ENCODE data around the gene MTUS2.

Gene MTUS2

GRCh38 chr13:28859717-28860116 is 39.6 kb downstream of the MTUS2 start:
- no peak for DNase-seq

DNA sequence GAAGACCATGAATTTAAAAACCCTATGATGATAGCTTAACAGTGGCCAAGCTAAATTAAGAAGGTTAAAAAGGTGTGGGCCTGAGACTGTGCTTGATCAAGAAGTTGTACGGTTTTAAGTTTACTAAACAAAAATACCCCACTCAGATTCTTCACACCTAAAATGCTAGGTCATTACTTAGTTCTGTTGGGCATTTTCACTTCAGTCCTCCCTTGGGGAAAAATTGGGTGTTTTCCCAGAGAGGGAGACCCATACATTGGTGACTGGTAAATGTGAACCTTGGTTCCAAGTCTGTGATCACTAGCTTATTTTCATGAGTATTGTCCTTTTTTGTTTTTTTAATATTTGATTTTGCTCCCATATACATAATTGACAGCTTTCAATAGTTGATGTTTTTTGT is 44.4 kb downstream of the MTUS2 start:
- DNase-seq: no peak

GRCh38 chr13:28865149-28865744 is 45.1 kb downstream of the MTUS2 start:
- no peak for DNase-seq

GRCh38 chr13:28865951-28866350 is 45.8 kb downstream of the MTUS2 start:
- no peak for DNase-seq

DNA sequence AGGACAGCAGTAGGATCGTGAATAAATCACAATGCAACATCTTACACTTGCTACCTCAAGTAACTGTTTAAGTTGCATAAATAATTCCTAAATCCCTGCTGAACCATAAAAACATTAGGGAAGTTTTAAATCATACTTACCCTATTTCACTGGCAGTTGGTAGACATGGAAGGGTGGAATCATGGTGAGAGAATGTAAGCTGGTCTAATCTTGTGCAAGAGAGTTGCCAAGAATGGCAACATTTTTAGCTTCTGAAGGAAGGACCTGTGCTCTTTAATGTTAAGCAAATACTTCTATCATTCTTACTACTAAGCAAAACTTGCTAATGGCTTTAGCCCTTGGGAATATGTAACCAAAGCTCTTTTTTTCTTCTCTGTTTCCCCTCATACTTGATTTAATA is 46.8 kb downstream of the MTUS2 start:
- no peak for DNase-seq

DNA sequence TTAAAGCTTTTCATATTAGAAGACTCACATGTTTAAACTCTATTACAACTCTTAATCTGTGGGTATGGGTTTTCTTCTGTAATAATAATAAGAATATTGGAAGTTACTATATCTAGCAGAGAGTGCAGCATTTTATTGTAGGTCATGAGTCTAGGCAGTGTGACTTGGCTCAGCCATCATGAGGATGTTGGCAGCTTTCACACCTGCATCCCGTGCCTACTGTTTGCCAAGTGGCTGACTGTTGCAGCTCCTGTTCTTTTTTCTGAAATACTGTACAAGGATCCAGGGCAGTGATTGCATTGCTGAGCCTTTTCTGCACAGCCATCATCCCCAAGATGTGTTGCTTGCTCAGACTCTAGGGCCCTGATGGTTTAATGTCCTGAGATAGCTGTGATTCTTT is 47.4 kb downstream of the MTUS2 start:
- DNase-seq: no peak

DNA sequence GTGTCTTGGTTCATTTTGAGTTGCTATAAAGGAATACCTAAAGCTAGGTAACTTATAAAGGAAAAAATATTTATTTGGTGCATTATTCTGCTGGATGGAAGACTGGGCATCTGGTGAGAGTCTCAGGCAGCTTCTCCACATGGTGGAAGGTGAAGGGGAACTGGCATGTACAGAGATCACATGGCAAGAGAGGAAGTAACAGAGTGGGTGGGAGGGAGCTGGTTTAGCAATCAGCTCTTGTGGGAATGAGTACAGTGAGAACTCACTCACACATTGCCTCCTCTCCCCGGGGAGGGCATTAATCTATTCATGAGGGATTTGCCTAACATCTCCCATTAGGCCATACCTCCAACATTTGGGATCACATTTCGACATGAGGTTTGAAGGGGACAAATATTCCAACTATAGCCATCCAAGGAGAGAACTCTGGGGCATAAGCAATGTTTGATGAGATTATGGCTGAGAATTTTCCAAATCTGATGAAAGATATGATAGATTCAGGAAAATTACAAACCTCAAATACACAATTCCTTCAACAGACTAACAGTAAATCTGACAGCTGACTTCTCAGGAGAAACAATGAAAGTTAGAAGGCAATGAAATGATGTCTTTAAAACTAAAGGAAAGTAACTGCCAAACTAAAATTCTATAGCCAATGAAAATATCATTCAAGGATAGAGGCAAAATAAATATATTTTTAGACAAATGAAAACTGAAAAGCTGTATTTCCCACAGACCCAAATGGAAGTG is 52.5 kb downstream of the MTUS2 start:
- no peak for DNase-seq

GRCh38 chr13:28875846-28876615 is 55.9 kb downstream of the MTUS2 start:
- no peak for DNase-seq

- DNase-seq: no peak
Observed at GRCh38 chr13:28877408-28877807, 57.3 kb downstream of the MTUS2 start.

GRCh38 chr13:28885181-28885580 is 65.0 kb downstream of the MTUS2 start:
- DNase-seq: no peak

DNA sequence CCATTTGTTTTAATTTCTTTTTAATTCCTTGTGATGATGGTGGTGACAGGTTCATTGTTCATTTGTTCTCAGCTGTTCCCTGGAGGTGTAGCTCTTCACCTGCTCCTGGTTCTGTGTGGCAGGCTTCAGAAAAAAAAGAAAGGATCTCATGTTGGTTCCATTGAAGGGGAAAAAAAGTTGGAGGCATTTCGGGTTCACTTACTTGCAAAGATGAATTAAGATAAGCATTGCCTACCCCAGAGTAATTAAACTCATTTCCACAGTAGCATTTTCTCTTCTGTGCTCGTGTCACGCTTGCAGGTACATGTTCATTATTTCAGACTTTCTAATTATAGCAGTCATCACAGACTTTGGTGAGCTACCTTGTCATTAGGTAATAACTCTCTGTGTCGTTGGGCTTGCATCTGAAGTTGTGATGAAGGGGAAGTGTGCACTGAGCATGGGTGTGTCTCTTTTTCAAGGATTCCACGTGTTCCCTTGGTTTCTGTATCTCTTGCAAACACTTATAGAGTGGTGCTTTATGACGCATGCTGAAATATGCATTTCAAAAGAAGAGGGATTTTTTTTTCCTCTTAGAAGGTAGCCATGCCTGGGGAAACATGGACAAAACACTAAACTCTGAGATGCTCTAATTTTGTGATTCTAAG is 69.1 kb downstream of the MTUS2 start:
- no peak for DNase-seq

- DNase-seq: no peak
Observed at GRCh38 chr13:28890712-28891111, 70.6 kb downstream of the MTUS2 start.

- DNase-seq: no peak
Observed at GRCh38 chr13:28918030-28918429, 97.9 kb downstream of the MTUS2 start.

- no peak for DNase-seq
Observed at GRCh38 chr13:28922341-28922740, 102.2 kb downstream of the MTUS2 start.

DNA sequence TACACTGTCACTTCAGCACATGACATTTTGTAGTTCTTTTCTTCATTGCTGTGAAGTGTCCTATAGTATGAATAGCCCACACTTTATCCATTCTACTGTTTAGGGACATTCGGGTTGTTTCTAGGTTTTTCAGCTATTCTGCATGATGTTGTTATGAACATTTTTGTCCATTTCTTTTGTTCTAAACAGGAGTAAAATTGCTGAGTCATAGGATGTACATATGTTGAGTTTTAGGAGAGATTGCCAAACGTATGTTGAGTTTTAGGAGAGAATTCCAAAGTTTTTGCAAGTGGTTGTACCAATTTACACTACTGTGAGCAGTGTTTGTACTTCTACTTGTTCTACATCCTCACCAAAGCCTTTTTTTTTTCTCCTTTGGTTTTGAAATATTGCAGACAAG is 115.0 kb downstream of the MTUS2 start:
- no peak for DNase-seq

GRCh38 chr13:28942906-28943305 is 122.8 kb downstream of the MTUS2 start:
- DNase-seq: no peak

DNA sequence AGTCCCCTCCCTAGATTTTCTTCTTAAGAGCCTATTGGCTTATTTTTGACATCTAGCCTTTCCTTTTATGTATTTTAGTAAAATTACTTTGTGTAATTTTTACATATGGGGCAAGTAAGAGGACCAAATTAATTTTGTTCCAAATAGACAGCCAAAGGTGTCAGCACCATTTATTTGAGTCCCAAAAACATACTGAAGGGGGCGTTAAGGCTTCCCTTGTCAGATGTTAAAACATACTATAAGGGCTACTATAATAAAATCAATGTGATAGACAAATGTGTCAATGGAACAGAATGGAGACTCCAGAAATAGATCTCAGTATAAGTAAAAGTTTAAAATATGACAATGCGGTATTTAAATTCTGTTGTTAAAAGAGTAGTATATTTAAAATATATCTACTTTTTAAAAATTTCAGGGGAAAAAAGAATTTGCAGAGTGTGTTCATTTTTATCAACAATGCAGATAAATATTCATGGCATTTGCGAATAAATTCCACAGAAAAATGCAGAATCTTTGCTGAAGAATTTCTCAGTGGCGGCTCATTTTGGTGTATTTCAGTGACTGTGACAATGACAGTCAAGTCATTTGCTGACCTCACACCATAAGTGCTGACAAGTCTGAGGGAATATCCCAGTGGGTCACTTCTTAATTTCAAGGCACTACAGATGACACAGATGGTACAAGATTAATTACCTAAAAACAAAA is 133.7 kb downstream of the MTUS2 start:
- no peak for DNase-seq

DNA sequence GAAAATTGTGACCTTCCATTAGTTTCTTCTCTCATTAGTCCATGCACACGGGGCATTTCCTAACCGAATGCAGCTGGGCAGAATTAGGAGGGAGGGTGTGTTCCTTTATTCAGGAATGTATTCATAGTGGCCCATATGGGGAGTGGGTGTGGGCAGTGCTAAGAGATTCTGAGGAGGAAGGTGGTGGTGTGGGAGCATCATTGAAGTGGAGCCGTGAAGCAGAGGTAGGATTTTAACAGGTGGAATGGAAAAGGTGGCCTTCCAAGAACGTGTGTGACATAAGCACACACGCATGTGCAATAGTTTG is 134.2 kb downstream of the MTUS2 start:
- DNase-seq: no peak

DNA sequence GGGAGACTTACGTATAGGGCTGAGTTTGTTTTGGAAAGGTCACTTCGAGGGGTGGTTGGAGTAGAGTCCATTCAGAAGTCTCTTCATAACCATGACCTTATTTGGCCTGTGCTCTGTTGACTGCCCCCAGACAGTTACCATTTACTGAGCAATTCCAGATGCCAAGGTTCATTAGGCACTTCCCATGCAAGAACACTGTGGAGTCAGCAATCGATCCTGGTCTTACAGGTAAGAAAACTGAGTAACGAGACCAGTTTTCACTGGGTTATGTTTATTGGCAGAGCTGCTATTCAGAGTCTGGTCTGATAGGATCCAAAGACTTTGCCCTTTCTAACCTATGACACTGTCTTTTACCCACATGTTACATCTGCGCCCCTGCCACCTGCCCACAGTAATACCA is 134.7 kb downstream of the MTUS2 start:
- no peak for DNase-seq

GRCh38 chr13:28955264-28955966 is 135.3 kb downstream of the MTUS2 start:
- DNase-seq: no peak

DNA sequence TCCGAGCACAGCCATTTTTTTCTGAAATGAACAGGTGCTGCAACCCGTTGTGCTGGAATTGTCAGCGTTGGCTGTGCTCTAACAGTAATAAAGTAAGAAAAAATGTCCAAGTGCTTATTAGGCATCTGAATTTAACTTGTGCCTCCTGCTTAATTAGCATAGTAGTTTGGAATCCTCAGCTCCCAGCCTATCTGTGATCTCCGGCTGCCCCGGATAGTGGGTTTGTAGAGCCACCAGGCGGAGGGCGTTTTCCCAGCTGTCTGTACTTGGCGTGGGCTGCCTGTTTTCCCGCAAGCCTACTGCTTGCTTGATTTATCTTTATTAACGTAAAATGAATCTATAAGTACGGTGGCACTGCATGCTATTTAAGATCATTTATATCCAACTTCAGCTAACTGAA is 137.9 kb downstream of the MTUS2 start:
- no peak for DNase-seq

- DNase-seq: no peak
Observed at GRCh38 chr13:28958441-28958840, 138.3 kb downstream of the MTUS2 start.

DNA sequence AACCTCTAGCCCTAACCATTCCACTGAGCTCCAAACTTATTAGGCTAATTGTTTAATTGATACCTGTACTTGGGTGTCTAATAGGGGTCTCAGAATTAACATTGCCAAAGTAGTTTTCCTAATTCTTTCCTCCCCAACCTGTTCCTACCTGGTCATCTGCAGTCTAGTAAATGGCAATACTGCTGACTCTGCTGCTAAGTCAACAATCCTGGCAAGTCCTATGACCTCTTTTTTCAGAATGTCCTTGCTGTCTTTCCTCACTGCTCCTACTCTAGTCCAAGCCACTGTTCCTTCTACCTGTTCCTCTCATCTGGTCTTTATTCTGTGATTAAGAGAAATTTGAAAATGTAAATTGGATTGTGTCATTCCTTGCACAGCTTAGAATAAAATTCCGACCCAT is 143.9 kb downstream of the MTUS2 start:
- no peak for DNase-seq
